HG03432 (cell line): ENCODE data around the gene REC8.

Experiments
- ATAC-seq: cut with Tn5 transposase; IDR thresholded peaks from one replicate; pipeline ENCODE4 v1.9.1; 2021; ENCODE audit warnings: mild to moderate bottlenecking, moderate library complexity; ENCODE audit not compliant: unreplicated experiment

The REC8 gene

GRCh38 chr14:24226473-24226872 is 54.6 kb downstream of the REC8 start:
- no peak for ATAC-seq

GRCh38 chr14:24228902-24229301 is 57.0 kb downstream of the REC8 start:
- no peak for ATAC-seq
